ENCODE results near the gene HDAC7.
A peak's percentile ranks its signal among the peaks of the same experiment; 100 is the strongest.

The HDAC7 gene

GRCh38 chr12:47743311-47743860 lies 76.3 kb downstream of the HDAC7 start:
- no peak for DNase-seq

DNA sequence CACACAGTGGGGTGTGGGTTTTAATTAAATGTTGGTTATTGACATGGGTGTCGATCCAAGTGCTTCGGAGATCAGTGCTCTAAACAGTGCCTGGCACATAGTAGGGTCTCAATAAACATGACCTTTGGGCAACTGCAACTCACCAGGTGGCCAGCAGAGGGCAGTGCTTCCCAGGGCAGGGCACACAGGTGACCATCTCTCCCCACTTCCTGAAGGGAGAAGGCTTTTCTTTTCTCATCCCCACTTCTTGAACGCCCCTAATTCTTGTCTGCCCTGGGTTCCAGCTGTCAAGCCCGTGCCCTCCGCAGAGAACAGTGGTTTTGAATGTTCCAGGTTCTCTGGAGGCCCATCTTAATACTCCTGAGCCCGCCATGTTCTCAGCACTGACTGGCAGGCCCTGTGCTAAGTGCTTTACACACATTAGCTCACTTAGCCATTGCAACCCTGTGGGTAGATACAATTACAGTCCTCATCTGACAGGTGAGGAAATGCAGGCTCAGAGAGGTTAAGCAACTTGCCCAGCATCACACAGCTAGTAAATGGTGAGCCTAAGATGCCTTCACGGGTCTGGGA lies 77.4 kb downstream of the HDAC7 start:
- DNase-seq, result peak; percentile 31

- peak; percentile 27 for DNase-seq
Measured at GRCh38 chr12:47741340-47741703, 78.4 kb downstream of the HDAC7 start.

- no peak for DNase-seq
Measured at GRCh38 chr12:47740606-47741339, 78.9 kb downstream of the HDAC7 start.

DNA sequence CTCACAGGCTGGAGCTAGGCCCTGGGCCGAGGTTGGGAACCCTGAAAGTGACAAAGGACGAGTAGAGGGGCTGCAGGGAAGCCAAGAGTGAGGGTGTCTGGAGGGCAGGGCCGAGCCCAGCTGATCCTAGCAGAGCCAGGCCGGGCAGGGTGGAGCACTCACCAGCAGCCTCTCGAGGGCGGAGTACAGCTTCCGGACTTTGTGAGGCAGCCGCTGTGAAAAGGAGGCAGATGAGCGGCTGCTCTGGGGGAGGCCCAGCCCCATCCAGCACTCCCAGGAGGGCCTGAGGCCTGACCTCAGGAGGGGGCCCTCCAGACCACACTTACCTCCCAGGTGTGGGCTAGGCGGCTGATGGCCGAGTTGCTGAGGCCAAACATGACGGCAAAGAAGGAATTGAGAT lies 79.7 kb downstream of the HDAC7 start:
- no peak for DNase-seq

GRCh38 chr12:47739297-47739696 lies 80.4 kb downstream of the HDAC7 start:
- no peak for DNase-seq

DNA sequence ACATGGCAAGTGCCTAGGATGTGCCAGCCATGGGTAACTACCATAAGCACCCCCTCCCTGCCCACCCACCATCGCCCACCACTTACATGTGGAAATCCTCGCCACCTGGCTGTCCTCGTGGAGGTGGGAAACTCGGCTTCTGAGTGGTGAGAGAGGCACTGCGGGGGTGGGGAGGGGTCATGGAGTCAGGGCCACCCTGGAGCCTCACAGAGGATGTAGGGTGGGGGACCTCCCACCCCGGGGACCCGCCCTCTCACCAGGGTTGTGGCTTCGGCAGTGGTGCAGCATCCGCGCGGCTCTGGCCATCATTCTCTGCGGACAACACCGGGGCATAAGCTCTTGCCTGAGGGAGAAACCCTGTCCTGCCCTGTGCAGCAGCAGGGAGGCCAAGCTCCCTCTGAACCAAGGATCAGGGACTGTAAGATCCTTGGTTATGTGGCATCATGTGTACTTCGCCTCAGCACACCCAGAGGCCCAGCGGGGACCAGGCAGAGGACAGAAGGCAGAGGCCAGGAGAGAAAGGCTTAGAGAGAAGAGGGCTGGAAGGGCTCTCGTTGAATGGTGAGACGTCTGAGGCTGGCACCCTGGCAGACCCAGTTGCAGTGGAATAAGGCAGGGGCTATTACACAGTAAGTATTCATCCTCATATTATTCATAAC lies 81.6 kb downstream of the HDAC7 start:
- DNase-seq, result no peak

GRCh38 chr12:47736877-47737676 lies 82.6 kb downstream of the HDAC7 start:
- DNase-seq, result peak; percentile 28

DNA sequence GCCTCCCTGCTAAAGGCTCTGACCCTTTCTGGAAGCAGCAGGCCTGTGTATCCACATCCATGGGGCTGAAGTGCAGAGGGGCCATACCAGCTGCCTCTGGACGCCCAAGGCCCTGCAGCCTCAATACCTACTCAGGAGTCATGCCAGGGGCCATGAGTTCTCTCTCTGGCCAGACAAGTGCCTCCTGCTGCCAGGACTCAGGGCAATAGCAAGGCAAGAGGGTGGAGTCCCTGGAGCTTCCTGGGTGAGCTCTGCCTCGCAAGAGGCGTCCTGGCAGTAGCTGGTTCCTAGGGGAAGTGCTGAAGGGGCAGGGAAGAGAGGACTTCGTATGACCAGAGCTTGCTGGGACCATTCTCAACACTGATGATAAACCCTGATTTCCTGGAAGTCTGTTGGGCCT lies 83.5 kb downstream of the HDAC7 start:
- no peak for DNase-seq

DNA sequence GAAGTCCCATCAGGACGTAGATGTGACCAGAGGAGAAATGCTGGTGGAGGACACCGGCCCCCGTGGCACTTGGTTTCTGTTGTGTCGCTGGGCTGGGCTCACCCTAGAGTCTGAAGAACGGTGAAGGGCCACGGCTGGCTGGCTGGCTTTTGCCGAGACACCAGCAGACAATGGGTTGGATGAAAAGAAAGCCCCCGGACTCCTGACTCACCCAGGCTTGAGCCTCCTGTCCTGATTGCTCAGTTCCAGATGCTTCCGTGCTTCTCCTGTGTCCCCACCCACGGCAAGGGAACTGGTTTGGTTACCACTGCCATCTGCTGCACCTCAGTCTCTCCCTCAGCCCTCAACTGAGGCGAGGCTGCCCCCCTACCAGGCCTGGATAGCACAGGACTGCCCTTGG lies 84.1 kb downstream of the HDAC7 start:
- no peak for DNase-seq

DNA sequence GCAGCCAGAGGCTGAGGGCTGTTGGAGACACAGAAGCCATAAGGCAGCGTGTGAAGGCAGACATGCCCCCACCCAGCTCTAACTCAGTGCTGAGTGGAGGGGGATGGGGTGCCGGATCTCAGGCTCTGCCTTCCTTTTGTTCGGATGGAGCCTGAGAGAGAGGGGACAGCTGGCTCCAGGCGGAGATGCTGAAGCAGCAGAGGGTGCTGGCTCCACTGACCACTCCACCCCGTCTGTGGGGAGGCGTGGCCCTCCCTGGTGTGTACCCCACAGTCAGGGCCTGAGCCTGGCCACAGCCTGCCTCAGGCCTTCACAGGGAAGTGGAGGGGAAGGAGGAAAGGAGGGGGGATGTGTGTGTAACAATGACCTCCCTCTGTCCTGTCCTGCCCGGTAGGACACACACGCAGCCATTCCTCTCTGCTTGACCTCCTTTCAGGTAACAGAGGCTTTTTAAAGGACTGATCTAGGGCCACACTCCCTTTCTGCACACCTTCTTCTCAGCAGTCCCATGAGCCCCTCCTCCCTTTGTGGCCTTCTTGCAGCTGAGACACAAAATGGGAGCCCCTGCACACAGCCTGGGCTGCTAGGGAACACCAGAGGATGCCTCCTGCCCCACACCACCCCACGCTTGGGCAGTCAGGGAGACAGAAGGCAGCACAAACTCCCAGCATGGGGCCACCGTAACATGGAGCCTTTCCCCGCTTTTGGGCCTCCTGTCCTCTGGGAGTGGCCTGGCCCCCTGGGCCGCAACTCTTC lies 84.8 kb downstream of the HDAC7 start:
- DNase-seq, result no peak

GRCh38 chr12:47733142-47733541 lies 86.6 kb downstream of the HDAC7 start:
- DNase-seq, result no peak
